Sigmoid colon (tissue), 7 donors: ENCODE data around the gene RRM2. TPM values are rescaled to one million over a fixed set of nuclear protein-coding genes. Genes with fewer than 3 reads are reported as not detected.

Experiments
- DNase-seq: peaks from one replicate; pipeline ENCODE4 v3.0.0-alpha.2; 2019
- H3K27ac ChIP-seq, 4 donors: fragments of 200-600 bp; sonication (generic); one replicate each; pipeline ENCODE4 v1.5.1; 2016 to 2019; ENCODE audit warnings: mild to moderate bottlenecking in 1 of 4
- H3K27me3 ChIP-seq, 3 donors: fragments of 200-600 bp; sonication (generic); one replicate each; pipeline ENCODE4 v1.5.1; 2019; ENCODE audit warnings: mild to moderate bottlenecking in 1 of 3
- H3K36me3 ChIP-seq, 4 donors: fragments of 200-600 bp; sonication (generic); one replicate each; pipeline ENCODE4 v1.5.1; 2016 to 2019
- H3K4me1 ChIP-seq, 4 donors: fragments of 200-600 bp; sonication (generic); one replicate each; pipeline ENCODE4 v1.5.1; 2017 to 2019
- H3K4me3 ChIP-seq, 4 donors: fragments of 200-600 bp; sonication (generic); one replicate each; pipeline ENCODE4 v1.5.1; 2017 to 2019; ENCODE audit warnings: mild to moderate bottlenecking in 2 of 4, moderate library complexity in 1 of 4
- H3K9me3 ChIP-seq, 4 donors: fragments of 200-600 bp in 3 of 4; sonication (generic) in 3 of 4; one replicate each; pipeline versions ENCODE4 v1.5.1 to v1.6.1; 2013 to 2019
- CTCF ChIP-seq, 4 experiments: fragments of 450-650 bp in 3 of 4; fragments of 200-600 bp in 1 of 4; IDR thresholded peaks; one replicate each; pipeline ENCODE4 v1.5.1; 2016 to 2019; ENCODE audit warnings: antibody characterized with exemption in 4 of 4, mild to moderate bottlenecking in 3 of 4, moderate library complexity in 2 of 4
- EP300 ChIP-seq, 4 donors: sonication (generic); formaldehyde crosslinking; IDR thresholded peaks; one replicate each; pipeline ENCODE4 v1.6.1; 2017; ENCODE audit warnings: antibody characterized with exemption in 4 of 4
- POLR2A ChIP-seq, 2 donors: fragments of 450-650 bp; IDR thresholded peaks; one replicate each; pipeline ENCODE4 v1.6.1; 2016; ENCODE audit warnings: antibody characterized with exemption in 2 of 2, mild to moderate bottlenecking in 2 of 2, moderate library complexity in 2 of 2
- POLR2AphosphoS5 ChIP-seq, 4 donors: sonication (generic); formaldehyde crosslinking; IDR thresholded peaks; one replicate each; pipeline ENCODE4 v1.6.1; 2017; ENCODE audit warnings: antibody characterized with exemption in 4 of 4
- WGBS, 2 donors: extraction: QIAGEN DNeasy Blood & Tissue Kit; methylation state at CpG; one replicate each; pipeline ENCODE4 v1.1.7; 2013; 5-methylcytosine and 5-hydroxymethylcytosine counted together
- intact Hi-C: fragments of 100-400 bp; cut with DNase I; formaldehyde crosslinking; loops from one replicate; pipeline ENCODE4 v1.15.1; 2023
- polyA plus RNA-seq, 3 donors: library from polyadenylated mRNA; stranded (reverse); fragments of 200-250 nt; gene quantifications; one replicate each; pipeline ENCODE4 v1.2.3, GENCODE V29; 2013
- total RNA-seq, 4 donors: library from RNA; depleted of rRNA; stranded (reverse); fragments of >200 nt; gene quantifications; one replicate each; pipeline ENCODE4 v1.1.0, GENCODE V29; 2016
- donor health status: healthy with polysubstance abuse.
- donor health status: Bipolar disorder and iron deficiency.
- donor health status: healthy.

The RRM2 gene
- total and polyA plus RNA-seq, 7 donors: 0.16 to 65.8 (median 6.9) TPM; not detected in 1

GRCh38 chr2:10141736-10142639 lies 19.4 kb downstream of the RRM2 start:
- no peaks in the 10 kb centered on the region for H3K4me1 ChIP-seq
- WGBS, 2 donors: 63 to 74% methylated on average over 32 of the region's 32 CpGs
- H3K27ac ChIP-seq: no peak overlapping the region
- peak; percentile 57 for DNase-seq
- H3K36me3 ChIP-seq: no peaks in the 10 kb centered on the region
- peaks cover 0 to 4% (median 0%) of the 10 kb centered on the region in 3 donors for H3K27me3 ChIP-seq
- TF ChIP-seq CTCF (IDR thresholded peaks at IDR 0.05): peak in 3 of 4 experiments; percentile 46 to 48 (median 48)
- no peak for TF ChIP-seq POLR2A (IDR thresholded peaks at IDR 0.05)
- no peak overlapping the region for H3K4me3 ChIP-seq
- intact Hi-C loops: loop anchor here (5.0 kb wide), 1 partner anchor 290 kb away; no protein-coding TSS in a partner anchor
- H3K9me3 ChIP-seq: no peaks in the 10 kb centered on the region

- H3K27me3 ChIP-seq: peaks cover 0 to 4% (median 0%) of the 10 kb centered on the region in 3 donors
- TF ChIP-seq EP300 (IDR thresholded peaks at IDR 0.05) (no peak), POLR2A (IDR thresholded peaks at IDR 0.05) (no peak), CTCF (IDR thresholded peaks at IDR 0.05) (peak in 1 of 4 experiments; percentile 4)
- no peak overlapping the region for H3K27ac ChIP-seq
- H3K4me1 ChIP-seq: no peaks in the 10 kb centered on the region
- no peaks in the 10 kb centered on the region for H3K36me3 ChIP-seq
- intact Hi-C loops: loop anchor here (5.0 kb wide), 1 partner anchor 290 kb away; no protein-coding TSS in a partner anchor
- WGBS, 2 donors: 76 to 92% methylated on average over 11 of the region's 11 CpGs
- H3K9me3 ChIP-seq: no peaks in the 10 kb centered on the region
- DNase-seq: no peak
- H3K4me3 ChIP-seq: no peak overlapping the region
Measured at GRCh38 chr2:10142640-10142965, 20.1 kb downstream of the RRM2 start.

DNA sequence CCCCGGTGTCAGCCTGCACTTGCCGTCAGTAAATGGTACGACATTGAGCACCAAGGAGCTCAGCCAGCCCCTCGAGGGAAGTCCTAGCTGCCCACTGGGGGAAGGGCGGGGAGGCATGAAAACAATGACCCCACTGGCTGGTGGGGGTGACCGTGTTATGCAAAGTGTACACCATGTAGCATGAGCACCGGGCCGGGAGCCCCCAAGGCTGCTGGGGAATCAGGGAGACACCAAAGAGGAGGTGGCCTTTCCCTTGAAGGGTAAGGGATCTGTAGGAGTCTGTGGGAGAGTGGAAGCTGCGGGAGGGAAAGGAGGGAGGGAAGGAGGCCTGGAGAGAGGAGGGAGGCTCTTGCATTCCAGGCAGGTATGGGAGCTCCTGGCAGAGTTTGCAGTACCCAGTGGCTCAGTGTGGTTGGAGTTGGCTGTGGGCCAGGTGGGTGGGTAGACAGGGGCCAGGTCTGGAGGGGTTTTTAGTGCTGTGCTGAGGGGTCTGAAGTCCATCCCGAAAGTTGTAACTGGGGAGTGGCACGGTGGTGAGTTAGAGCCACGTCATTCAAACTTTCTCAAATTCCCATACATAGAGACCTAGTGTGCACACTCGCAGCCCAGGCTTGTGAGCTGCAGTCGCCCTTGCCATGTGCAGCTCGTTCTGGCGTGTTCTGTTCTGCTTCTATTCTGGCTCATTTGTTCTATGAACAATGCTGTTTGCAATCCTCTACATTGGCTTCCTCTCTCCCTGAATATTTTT lies 22.4 kb downstream of the RRM2 start:
- intact Hi-C loops: loop anchor here (5.0 kb wide), 1 partner anchor 287 kb away; no protein-coding TSS in a partner anchor
- H3K27ac ChIP-seq: peak overlapping the region in 3 of 4 donors; percentile 37 to 60 (median 50)
- TF ChIP-seq POLR2AphosphoS5 (IDR thresholded peaks at IDR 0.05) (no peak), CTCF (IDR thresholded peaks at IDR 0.05) (no peak), EP300 (IDR thresholded peaks at IDR 0.05) (no peak), POLR2A (IDR thresholded peaks at IDR 0.05) (no peak)

GRCh38 chr2:10145519-10146357 lies 23.2 kb downstream of the RRM2 start:
- intact Hi-C loops: no loop called here
- Histone ChIP-seq H3K27ac (peak overlapping the region in 3 of 4 donors; percentile 37 to 60 (median 50)), H3K27me3 (peaks cover 0 to 4% (median 0%) of the 10 kb centered on the region in 3 donors), H3K9me3 (no peaks in the 10 kb centered on the region), H3K36me3 (no peaks in the 10 kb centered on the region), H3K4me1 (no peaks in the 10 kb centered on the region), H3K4me3 (no peak overlapping the region)
- whole genome bisulfite sequencing, 2 donors: 87 to 88% methylated on average over 13 of the region's 13 CpGs
- no peak for TF ChIP-seq POLR2A (IDR thresholded peaks at IDR 0.05)
- no peak for DNase-seq

More for the DNA sequence above, 22.4 kb downstream of the RRM2 start:
- Histone ChIP-seq H3K9me3 (no peaks in the 10 kb centered on the region), H3K4me3 (no peak overlapping the region), H3K27me3 (peaks cover 0 to 4% (median 0%) of the 10 kb centered on the region in 3 donors), H3K36me3 (no peaks in the 10 kb centered on the region), H3K4me1 (no peaks in the 10 kb centered on the region)
- no peak for DNase-seq
- WGBS, 2 donors: 84 to 89% methylated on average over 16 of the region's 16 CpGs
